Measurements from ENCODE around the gene RBMXL3.

DNA sequence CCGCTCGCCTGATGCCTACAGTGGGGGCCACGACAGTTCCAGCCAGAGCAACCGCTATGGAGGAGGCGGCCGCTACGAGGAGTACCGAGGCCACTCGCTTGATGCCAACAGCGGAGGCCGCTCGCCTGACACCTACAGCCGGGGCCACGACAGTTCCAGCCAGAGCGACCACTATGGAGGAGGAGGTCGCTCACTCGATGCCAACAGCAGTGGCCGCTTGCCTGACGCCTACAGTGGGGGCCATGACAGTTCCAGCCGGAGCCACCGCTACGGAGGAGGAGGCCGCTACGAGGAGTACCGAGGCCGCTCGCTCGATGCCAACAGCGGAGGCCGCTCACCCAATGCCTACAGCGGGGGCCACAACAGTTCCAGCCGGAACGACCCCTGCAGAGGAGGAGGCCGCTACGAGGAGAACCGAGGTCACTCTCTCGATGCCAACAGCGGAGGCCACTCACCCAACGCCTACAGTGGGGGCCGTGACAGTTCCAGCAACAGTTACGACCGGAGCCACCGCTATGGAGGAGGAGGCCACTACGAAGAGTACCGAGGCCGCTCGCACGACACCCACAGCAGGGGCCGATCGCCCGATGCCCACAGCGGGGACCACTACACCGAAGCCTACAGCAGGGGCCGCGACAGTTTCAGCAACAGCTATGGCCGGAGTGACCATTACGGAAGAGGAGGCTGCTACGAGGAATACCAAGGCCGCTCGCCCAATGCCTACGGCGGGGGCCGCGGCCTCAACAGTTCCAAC is 2.5 kb downstream of the RBMXL3 start:
- TF ChIP-seq NFYB (IDR thresholded peaks at IDR 0.05; ENCODE audit: insufficient read depth, low read depth, low read length) (no peak), JUNB (IDR thresholded peaks at IDR 0.05) (no peak), POLR2A (IDR thresholded peaks at IDR 0.05; ENCODE audit: low read depth, low read length) (no peak), MEF2B (IDR thresholded peaks at IDR 0.05; ENCODE audit: partially characterized antibody, poor library complexity, severe bottlenecking) (no peak), TCF12 (IDR thresholded peaks at IDR 0.05; ENCODE audit: low read depth, low read length) (no peak), NRF1 (conservative IDR thresholded peaks at IDR 0.05; ENCODE audit: low read depth, low read length) (no peak), POLR2AphosphoS5 (IDR thresholded peaks at IDR 0.05; ENCODE audit: low read length) (no peak), MTA2 (IDR thresholded peaks at IDR 0.05; ENCODE audit: low read depth) (no peak)
- TF ChIP-seq, protein P1, sequence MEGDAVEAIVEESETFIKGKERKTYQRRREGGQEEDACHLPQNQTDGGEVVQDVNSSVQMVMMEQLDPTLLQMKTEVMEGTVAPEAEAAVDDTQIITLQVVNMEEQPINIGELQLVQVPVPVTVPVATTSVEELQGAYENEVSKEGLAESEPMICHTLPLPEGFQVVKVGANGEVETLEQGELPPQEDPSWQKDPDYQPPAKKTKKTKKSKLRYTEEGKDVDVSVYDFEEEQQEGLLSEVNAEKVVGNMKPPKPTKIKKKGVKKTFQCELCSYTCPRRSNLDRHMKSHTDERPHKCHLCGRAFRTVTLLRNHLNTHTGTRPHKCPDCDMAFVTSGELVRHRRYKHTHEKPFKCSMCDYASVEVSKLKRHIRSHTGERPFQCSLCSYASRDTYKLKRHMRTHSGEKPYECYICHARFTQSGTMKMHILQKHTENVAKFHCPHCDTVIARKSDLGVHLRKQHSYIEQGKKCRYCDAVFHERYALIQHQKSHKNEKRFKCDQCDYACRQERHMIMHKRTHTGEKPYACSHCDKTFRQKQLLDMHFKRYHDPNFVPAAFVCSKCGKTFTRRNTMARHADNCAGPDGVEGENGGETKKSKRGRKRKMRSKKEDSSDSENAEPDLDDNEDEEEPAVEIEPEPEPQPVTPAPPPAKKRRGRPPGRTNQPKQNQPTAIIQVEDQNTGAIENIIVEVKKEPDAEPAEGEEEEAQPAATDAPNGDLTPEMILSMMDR (IDR thresholded peaks at IDR 0.05 in 2 of 3, conservative IDR thresholded peaks at IDR 0.05 in 1 of 3; ENCODE audit: control insufficient read depth in 2 of 3, extremely low read depth in 1 of 3, insufficient read depth in 1 of 3, low read depth in 3 of 3, low read length in 3 of 3) = no peak

Data from GM12878 (cell line).